GM12878 (cell line): Measurements from ENCODE around the gene NEK10. TPM values are rescaled to one million over a fixed set of nuclear protein-coding genes. Genes with fewer than 3 reads are reported as not detected.

Experiments
- ATAC-seq: fragments of 200-7000 bp; cut with Tn5 transposase; 3 replicates; pipeline ENCODE4 v1.9.1; 2020; ENCODE audit warnings: mild to moderate bottlenecking, moderate library complexity
- BruUV-seq: library from RNA; stranded (reverse); fragments of 400-500 nt; replicated peaks from 2 replicates; lab custom pipeline; 2021; lab: Mats Ljungman, UMichigan
- CTCF ChIA-PET: fragments of 300-600 bp; sonication (Branson Sonifier 250); formaldehyde crosslinking; extraction: SDS; loops from one replicate; lab custom pipeline; 2021; ENCODE audit warnings: inconsistent platforms; lab: Yijun Ruan, JAX
- POLR2A ChIA-PET: fragments of 350-600 bp; formaldehyde crosslinking; extraction: SDS; loops from one replicate; lab custom pipeline; 2021; ENCODE audit warnings: inconsistent platforms; lab: Charles Lee
- RAD21 ChIA-PET: fragments of 300-600 bp; sonication (Branson Sonifier 250); formaldehyde crosslinking; loops from one replicate; lab custom pipeline; 2023; ENCODE audit warnings: antibody characterized with exemption; ENCODE audit not compliant: unreplicated experiment; lab: Charles Lee
- SMC1A ChIA-PET: fragments of 300-600 bp; sonication (Branson Sonifier 250); formaldehyde crosslinking; loops from one replicate; lab custom pipeline; 2023; ENCODE audit not compliant: unreplicated experiment, uncharacterized antibody; lab: Charles Lee
- DNase-seq: peaks from one replicate; pipeline ENCODE4 v3.0.0-alpha.2; 2011; ENCODE audit warnings: low read depth, low spot score
- FAIRE-seq: peaks from 3 replicates; lab custom pipeline; 2011; peaks lifted over from hg19 to GRCh38; lab: Jason Lieb, UNC
- H2AFZ ChIP-seq: 2 replicates; pipeline ENCODE4 v1.6.0; 2011; ENCODE audit warnings: low read depth, low read length, control low read depth; ENCODE audit not compliant: control insufficient read depth
- H3K27ac ChIP-seq: 2 replicates; pipeline ENCODE4 v1.5.1; 2011; ENCODE audit warnings: control low read depth; ENCODE audit not compliant: control insufficient read depth, insufficient read depth
- H3K27me3 ChIP-seq, 2 experiments: replicated peaks in 1 of 2; 2 replicates each; pipeline versions ENCODE4 v1.6.0 to v1.6.1; 2011; ENCODE audit warnings: low read length in 1 of 2; ENCODE audit not compliant: control insufficient read depth in 2 of 2, insufficient read depth in 2 of 2
- H3K36me3 ChIP-seq, 2 experiments: 2 replicates each; pipeline ENCODE4 v1.5.1; 2011; ENCODE audit warnings: low read length in 1 of 2; ENCODE audit not compliant: control insufficient read depth in 2 of 2, insufficient read depth in 2 of 2
- H3K4me1 ChIP-seq: 2 replicates; pipeline ENCODE4 v1.6.1; 2011; ENCODE audit warnings: mild to moderate bottlenecking, low read length, moderate library complexity, mixed read lengths; ENCODE audit not compliant: control insufficient read depth, insufficient read depth
- H3K4me2 ChIP-seq: 2 replicates; pipeline ENCODE4 v1.6.0; 2011; ENCODE audit warnings: control low read depth; ENCODE audit not compliant: control insufficient read depth, insufficient read depth
- H3K4me3 ChIP-seq: fragments of 200-600 bp; sonication (generic); 2 replicates; pipeline ENCODE4 v1.5.1; 2016
- H3K79me2 ChIP-seq: 2 replicates; pipeline ENCODE4 v1.6.0; 2011; ENCODE audit warnings: low read length; ENCODE audit not compliant: control insufficient read depth, insufficient read depth
- H3K9ac ChIP-seq: 2 replicates; pipeline ENCODE4 v1.8.0; 2011; ENCODE audit warnings: low read length, control low read depth, mixed read lengths; ENCODE audit not compliant: control insufficient read depth, insufficient read depth
- H3K9me3 ChIP-seq: replicated peaks from 3 replicates; pipeline ENCODE4 v1.5.1; 2011; ENCODE audit warnings: mild to moderate bottlenecking, low read length; ENCODE audit not compliant: control insufficient read depth, insufficient read depth
- H4K20me1 ChIP-seq: 2 replicates; pipeline ENCODE4 v1.6.0; 2011; ENCODE audit not compliant: control insufficient read depth, insufficient read depth
- HDAC6 ChIP-seq: fragments of 200-600 bp; sonication (generic); IDR thresholded peaks from one replicate; pipeline ENCODE4 v1.8.0; 2017; ENCODE audit warnings: antibody characterized with exemption; ENCODE audit not compliant: unreplicated experiment
- SPI1 ChIP-seq: IDR thresholded peaks from 2 replicates; pipeline ENCODE4 v1.6.1; 2011; ENCODE audit warnings: low read depth, mild to moderate bottlenecking, low read length, moderate library complexity, borderline replicate concordance; ENCODE audit not compliant: insufficient read depth
- SUZ12 ChIP-seq: fragments of 200-600 bp; sonication (generic); IDR thresholded peaks from one replicate; pipeline ENCODE4 v1.6.1; 2018; ENCODE audit warnings: antibody characterized with exemption, mild to moderate bottlenecking; ENCODE audit not compliant: unreplicated experiment
- ZNF217 ChIP-seq: fragments of 450-650 bp; IDR thresholded peaks from 2 replicates; pipeline ENCODE4 v1.6.1; 2017; ENCODE audit warnings: antibody characterized with exemption, mild to moderate bottlenecking
- in situ Hi-C: fragments of 300-500 bp; cut with MboI; formaldehyde crosslinking; loops from 9 replicates; pipeline ENCODE4 v1.14.3; 2018; ENCODE audit warnings: mixed read lengths
- intact Hi-C: fragments of 100-400 bp; cut with micrococcal nuclease; formaldehyde crosslinking; loops from one replicate; pipeline ENCODE4 v1.14.2; 2022; ENCODE audit not compliant: unreplicated experiment
- polyA plus RNA-seq, 11 experiments: library from polyadenylated mRNA; depleted of rRNA in 4 of 11; unstranded in 6 of 11; stranded (reverse) in 5 of 11; fragments of >200 nt; fragmentation: Nextera tagmentation in 4 of 11; fragmentation: Illumina TruSeq in 1 of 11; extraction: Ambion mirVana in 4 of 11; extraction: Trizol in 1 of 11; gene quantifications; 1 replicate in 1 of 11; 2 replicates in 10 of 11; pipeline versions ENCODE4 v1.2.1 to v1.2.3, GENCODE V29; 2011 to 2016; ENCODE audit warnings: inconsistent platforms in 2 of 11, missing spikeins in 2 of 11, low read depth in 1 of 11
- total RNA-seq, 4 experiments: library from RNA; depleted of rRNA in 3 of 4; stranded (reverse); fragments of >200 nt in 3 of 4; fragmentation: Illumina TruSeq in 1 of 4; extraction: Trizol in 1 of 4; gene quantifications; 2 replicates each; pipeline versions ENCODE4 v1.2.1 to v1.2.3, GENCODE V29; 2013 to 2021
- TF ChIP-seq, protein P1 (sequence below), 3 experiments: IDR thresholded peaks in 2 of 3; conservative IDR thresholded peaks in 1 of 3; 2 replicates each; pipeline ENCODE4 v1.5.1; 2011; ENCODE audit warnings: low read depth in 3 of 3, low read length in 3 of 3, mild to moderate bottlenecking in 3 of 3, control low read depth in 2 of 3, moderate library complexity in 2 of 3, inconsistent platforms in 1 of 3, mixed read lengths in 1 of 3; ENCODE audit not compliant: control insufficient read depth in 2 of 3, insufficient read depth in 1 of 3; ENCODE audit errors: extremely low read depth in 1 of 3
- TF ChIP-seq, protein P2 (sequence below): IDR thresholded peaks from 2 replicates; pipeline ENCODE4 v1.6.1; 2011; ENCODE audit warnings: low read depth, mild to moderate bottlenecking, low read length, moderate library complexity, borderline replicate concordance; ENCODE audit errors: extremely low read depth
- TF ChIP-seq, protein P3 (sequence below): IDR thresholded peaks from 2 replicates; pipeline ENCODE4 v1.6.1; 2011; ENCODE audit warnings: borderline replicate concordance, low read depth, mild to moderate bottlenecking, moderate library complexity, mixed read lengths, low read length; ENCODE audit not compliant: insufficient read depth; ENCODE audit errors: extremely low read length

NEK10 gene
- total and polyA plus RNA-seq, 10 of the 15 experiments (the other 5 are each of a cell fraction or from before 2014, with no cell fraction given), result 0.06 to 0.40 (median 0.16) TPM; not detected in 2

DNA sequence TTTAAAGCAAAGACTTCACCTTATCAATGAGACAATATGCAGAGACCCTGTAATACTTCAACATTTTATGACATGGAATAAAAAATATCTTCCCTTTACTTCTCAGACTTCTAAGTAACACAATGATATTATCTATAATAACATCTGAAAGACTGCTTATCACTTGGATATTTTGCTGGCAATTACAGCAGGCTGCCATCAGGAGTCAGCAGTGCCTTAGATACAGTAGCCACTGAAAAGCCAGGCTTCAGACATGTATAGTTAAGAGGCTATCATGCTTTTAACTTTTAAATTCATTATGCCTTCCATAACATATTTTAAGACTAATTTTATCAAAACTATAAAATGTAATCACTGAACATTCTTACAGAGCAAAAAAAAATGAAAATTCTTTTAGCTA lies 227.5 kb downstream of the NEK10 start:
- TF ChIP-seq ZNF217 (no peak), HDAC6 (no peak), SUZ12 (no peak), SPI1 (no peak)
- TF ChIP-seq, protein P1, sequence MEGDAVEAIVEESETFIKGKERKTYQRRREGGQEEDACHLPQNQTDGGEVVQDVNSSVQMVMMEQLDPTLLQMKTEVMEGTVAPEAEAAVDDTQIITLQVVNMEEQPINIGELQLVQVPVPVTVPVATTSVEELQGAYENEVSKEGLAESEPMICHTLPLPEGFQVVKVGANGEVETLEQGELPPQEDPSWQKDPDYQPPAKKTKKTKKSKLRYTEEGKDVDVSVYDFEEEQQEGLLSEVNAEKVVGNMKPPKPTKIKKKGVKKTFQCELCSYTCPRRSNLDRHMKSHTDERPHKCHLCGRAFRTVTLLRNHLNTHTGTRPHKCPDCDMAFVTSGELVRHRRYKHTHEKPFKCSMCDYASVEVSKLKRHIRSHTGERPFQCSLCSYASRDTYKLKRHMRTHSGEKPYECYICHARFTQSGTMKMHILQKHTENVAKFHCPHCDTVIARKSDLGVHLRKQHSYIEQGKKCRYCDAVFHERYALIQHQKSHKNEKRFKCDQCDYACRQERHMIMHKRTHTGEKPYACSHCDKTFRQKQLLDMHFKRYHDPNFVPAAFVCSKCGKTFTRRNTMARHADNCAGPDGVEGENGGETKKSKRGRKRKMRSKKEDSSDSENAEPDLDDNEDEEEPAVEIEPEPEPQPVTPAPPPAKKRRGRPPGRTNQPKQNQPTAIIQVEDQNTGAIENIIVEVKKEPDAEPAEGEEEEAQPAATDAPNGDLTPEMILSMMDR (IDR thresholded peaks at IDR 0.05 in 2 of 3, conservative IDR thresholded peaks at IDR 0.05 in 1 of 3; ENCODE audit: control insufficient read depth in 2 of 3, extremely low read depth in 1 of 3, insufficient read depth in 1 of 3, low read depth in 3 of 3, low read length in 3 of 3), result 0 out of 6 replicates have a peak, but pooled peaks of 1 of the 3 experiments have one; percentile 3
- TF ChIP-seq, protein P2, sequence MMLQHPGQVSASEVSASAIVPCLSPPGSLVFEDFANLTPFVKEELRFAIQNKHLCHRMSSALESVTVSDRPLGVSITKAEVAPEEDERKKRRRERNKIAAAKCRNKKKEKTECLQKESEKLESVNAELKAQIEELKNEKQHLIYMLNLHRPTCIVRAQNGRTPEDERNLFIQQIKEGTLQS, result no peak
- TF ChIP-seq, protein P3, sequence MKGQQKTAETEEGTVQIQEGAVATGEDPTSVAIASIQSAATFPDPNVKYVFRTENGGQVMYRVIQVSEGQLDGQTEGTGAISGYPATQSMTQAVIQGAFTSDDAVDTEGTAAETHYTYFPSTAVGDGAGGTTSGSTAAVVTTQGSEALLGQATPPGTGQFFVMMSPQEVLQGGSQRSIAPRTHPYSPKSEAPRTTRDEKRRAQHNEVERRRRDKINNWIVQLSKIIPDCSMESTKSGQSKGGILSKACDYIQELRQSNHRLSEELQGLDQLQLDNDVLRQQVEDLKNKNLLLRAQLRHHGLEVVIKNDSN, result no peak
- ChIA-PET CTCF (interaction anchor here (2.2 to 4.6 kb wide), 2 partner anchors 10 to 111 kb away, joined by 4 to 20 read pairs; no protein-coding TSS in a partner anchor), RAD21 (interaction anchor here (1.1 kb wide), 1 partner anchor 23 kb away, joined by 3 read pairs; no protein-coding TSS in a partner anchor), POLR2A (no interaction called here), SMC1A (interaction anchor here (0.8 kb wide), 1 partner anchor 9 kb away, joined by 3 read pairs; no protein-coding TSS in a partner anchor)
- ATAC-seq (no peak), FAIRE-seq (no peak), DNase-seq (no peak)
- no TSS peak for BruUV-seq
- Histone ChIP-seq H3K27me3 (no peaks in the 10 kb centered on the region), H3K9me3 (no peaks in the 10 kb centered on the region), H3K36me3 (no peaks in the 10 kb centered on the region), H3K79me2 (no peaks in the 10 kb centered on the region), H3K4me3 (no peak overlapping the region), H2AFZ (no peak overlapping the region), H3K9ac (no peak overlapping the region), H3K4me1 (no peaks in the 10 kb centered on the region), H4K20me1 (no peaks in the 10 kb centered on the region), H3K4me2 (no peak overlapping the region), H3K27ac (no peak overlapping the region)
- intact Hi-C loops (no loop called here), in situ Hi-C loops (loop anchor here (25.0 kb wide), 2 partner anchors 521 to 1196 kb away; partner anchors contain the start of genes AZI2 and ZCWPW2)
